GM11168 (cell line): ENCODE measurements around the gene MUC5B.

Experiments
- in situ Hi-C: fragments of 300-500 bp; cut with MboI; formaldehyde crosslinking; loops from one replicate; pipeline ENCODE4 v1.12.0; 2022; ENCODE audit warnings: low sequenced_read_pairs; ENCODE audit not compliant: unreplicated experiment

Gene MUC5B

DNA sequence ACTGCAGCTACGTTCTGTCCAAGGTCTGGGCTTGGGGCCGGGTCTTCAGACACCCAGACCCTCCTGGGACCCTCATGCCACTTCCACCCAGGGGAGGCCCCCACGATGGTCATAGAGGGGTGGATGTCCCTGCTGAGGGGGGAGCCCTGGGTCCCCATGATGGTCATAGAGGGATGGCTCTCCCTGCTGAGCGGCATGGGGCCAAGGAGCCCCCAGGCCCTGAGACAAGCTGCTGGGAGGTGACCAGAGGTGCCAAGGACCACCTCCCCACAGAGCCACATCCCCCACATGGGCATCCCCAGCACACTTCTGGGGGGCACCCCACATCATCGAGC lies 7.2 kb downstream of the MUC5B start:
- in situ Hi-C loops = no loop called here

DNA sequence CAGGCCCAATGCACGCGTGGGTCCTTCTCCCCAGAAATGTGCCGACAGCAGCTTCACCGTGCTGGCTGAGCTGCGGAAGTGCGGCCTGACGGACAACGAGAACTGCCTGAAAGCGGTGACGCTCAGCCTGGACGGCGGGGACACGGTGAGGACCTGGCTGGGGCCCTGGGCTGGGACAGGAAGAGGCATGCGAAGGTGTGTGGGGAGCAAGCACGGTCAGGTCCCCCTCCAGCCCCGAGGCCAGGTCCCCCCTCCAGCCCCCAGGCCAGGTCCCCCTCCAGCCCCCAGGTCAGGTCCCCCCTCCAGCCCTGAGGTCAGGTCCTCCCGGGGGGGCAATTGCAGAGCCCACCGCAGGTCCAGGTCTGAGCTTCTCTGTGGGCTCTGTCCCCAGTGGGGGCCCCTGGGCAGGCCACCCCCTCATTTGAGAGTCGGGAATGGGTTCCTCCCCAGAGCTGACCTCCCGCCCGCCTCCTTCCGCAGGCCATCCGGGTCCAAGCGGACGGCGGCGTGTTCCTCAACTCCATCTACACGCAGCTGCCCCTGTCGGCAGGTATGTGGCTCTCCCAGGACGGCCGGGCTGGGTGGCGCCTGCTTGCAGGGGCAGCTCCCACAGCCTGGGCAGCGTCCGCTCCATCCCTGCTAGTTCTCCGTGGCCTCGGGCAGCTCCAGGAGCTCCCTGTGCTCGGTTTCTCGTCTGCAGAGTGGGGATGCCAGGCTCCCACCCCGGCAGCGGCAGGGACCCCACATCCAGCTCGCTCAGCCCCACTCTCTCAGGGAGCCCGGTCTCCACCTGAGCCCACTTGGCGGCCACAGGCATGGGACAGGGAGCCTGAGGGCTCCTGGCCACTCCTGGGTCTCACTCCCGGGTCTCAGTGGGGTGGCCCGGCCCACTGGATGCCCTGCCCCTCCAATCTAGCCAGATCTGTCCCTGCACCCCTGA lies 7.9 kb downstream of the MUC5B start:
- in situ Hi-C loops = no loop called here

DNA sequence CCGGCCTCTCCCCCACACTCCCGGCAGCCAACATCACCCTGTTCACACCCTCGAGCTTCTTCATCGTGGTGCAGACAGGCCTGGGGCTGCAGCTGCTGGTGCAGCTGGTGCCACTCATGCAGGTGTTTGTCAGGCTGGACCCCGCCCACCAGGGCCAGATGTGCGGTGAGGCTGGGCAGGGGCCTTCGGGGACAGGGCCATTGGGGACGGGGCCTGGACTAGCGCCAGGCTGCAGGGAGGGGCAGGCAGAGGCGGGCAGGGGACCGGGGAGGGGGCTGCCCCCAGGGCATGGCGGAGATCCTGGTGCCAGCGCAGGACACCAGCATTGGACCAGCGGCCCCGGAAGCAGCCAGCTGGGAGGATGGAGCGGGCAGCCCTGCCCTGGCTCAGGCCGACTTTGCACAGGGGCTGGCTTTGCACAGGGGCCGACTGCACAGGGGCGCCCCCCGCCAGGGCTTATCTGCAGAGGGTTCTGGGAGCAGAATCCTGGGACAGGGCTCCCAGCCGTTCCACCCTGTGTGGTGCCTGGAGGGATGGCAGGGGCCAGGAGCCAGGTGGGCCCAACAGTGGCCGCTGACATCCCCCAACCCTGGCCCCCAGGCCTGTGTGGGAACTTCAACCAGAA lies 8.6 kb downstream of the MUC5B start:
- in situ Hi-C loops = no loop called here

DNA sequence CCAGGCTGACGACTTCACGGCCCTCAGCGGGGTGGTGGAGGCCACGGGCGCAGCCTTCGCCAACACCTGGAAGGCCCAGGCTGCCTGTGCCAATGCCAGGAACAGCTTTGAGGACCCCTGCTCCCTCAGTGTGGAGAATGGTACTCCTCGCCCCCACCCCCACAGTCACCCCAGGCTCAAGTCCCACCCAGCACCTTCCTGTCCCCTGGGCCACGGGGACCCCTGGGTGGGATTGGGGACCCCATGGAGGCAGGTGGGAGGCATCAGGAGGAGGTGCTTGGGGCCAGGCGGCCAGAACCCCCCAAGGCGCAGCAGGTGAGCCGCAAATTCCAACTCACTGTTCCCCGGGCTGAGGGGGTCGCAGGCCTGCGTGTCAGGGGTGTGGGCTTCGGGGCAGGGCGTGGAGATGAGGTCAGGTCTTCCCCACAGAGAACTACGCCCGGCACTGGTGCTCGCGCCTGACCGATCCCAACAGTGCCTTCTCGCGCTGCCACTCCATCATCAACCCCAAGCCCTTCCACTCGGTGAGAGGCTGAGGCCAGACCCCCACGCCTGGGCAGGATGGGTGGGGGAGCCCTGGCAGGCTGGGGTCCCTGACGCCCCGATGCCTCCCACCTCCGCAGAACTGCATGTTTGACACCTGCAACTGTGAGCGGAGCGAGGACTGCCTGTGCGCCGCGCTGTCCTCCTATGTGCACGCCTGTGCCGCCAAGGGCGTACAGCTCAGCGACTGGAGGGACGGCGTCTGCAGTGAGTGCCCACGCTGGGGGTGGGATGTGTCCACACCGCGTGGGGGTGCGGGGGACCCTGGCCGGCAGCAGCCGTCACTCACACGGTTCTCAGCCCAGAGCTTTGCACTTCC lies 9.4 kb downstream of the MUC5B start:
- in situ Hi-C loops = no loop called here

DNA sequence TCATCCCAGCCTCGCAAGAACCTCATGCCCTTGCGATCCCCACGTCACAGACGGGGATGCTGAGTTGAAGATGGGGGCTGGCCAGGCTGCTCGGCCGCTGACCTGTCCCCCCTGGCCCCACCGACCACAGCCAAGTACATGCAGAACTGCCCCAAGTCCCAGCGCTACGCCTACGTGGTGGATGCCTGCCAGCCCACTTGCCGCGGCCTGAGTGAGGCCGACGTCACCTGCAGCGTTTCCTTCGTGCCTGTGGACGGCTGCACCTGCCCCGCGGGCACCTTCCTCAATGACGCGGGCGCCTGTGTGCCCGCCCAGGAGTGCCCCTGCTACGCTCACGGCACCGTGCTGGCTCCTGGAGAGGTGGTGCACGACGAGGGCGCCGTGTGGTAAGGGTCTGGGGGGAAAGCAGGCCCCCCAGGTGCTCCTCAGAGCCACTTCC lies 10.0 kb downstream of the MUC5B start:
- in situ Hi-C loops = no loop called here

DNA sequence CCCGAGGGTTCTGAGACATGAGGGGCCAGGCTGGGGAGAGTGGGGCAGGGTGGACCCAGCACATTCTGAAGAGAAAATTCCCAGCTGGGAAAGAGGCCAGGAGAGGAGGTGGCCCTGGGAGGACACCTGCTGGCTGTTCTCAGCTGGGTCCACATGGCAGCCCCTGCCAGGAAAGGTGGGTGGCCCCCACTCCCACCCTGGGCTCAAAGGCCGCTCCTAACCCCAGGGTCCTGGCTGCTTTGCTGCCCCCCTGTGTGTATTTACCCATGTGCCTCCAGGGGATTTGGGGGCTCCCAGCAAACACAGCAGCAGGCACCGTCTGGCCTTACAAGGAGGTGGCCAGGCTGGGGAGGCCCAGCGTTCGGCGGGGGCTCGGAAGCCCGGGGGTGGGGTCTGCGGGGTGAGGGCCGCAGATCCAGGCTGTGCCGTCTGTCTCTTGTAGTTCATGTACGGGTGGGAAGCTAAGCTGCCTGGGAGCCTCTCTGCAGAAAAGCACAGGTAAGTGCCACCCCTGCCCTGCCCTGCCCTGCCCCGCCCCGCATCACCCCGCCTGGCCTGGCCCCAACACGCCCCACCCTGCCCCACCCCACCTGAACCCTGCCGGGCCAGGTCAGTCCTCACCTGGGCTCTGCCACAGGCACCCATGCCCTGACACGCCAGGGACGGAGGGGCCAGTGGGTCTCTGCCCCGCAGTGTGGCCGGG lies 10.6 kb downstream of the MUC5B start:
- in situ Hi-C loops = no loop called here

DNA sequence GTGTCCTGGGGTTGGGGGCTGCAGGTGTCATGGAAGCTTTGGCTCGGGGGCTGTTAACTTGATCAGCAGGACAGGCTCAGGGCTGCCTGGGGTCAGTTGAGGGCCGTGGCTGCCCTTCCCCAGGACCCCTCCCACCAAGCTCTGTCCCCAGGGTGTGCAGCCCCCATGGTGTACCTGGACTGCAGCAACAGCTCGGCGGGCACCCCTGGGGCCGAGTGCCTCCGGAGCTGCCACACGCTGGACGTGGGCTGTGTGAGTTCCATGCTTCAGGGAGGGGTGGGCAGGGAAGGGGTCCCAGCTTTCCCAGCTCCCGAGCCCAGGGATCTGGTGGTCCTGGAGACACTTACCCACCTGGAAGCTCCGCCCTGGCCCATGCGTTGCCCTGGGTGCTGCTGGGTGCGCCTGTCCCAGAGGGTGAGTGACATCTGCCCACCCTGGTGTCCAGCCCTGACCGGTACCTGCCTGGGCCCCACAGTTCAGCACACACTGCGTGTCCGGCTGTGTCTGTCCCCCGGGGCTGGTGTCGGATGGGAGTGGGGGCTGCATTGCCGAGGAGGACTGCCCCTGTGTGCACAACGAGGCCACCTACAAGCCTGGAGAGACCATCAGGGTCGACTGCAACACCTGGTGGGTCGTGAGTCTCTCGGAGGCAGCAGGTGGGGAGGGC lies 11.3 kb downstream of the MUC5B start:
- in situ Hi-C loops = no loop called here

DNA sequence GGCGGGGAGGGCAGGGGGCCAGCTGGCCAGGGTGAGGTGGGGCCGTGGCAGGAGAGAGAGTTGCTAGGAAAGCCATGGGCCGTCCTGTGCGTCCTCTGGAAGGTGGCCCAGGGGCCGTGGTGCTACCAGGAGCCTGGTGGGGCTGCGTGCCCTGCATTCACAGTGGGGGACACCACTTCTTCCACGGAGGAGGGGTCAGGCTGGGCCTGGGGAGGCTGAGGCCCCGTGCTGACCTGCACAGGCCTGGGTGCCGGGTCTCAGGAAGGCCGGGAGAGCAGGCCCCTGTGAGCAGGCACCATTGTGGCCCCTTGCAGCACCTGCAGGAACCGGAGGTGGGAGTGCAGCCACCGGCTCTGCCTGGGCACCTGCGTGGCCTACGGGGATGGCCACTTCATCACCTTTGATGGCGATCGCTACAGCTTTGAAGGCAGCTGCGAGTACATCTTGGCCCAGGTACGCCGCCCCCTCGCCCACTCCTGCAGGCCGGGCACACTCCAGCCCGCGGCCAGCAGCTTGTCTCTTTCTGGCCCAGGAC lies 12.0 kb downstream of the MUC5B start:
- in situ Hi-C loops = no loop called here

DNA sequence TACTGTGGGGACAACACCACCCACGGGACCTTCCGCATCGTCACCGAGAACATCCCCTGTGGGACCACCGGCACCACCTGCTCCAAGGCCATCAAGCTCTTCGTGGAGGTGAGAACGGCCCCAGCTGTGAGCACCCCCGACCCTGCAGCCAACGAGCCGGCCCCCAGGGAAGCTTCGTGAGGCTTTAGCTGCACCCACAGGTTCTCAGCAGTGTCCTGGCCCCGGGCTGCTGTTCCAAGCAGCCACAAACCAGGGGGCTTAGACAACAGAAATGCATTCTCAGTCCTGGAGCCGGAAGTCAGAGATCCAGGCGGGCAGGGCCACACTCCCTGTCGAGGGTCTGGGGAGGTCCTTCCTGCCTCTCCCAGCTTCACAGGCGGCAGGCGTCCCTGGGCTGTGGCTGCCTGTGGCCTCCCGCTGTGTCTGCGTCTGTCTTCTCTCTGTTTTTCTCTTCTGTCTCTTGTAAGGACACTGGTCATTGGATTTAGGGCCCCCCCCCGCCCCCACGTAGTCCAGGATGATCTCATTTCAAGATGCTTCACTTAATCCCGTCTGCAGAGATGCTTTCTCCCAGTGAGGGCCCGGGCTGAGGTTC lies 12.5 kb downstream of the MUC5B start:
- in situ Hi-C loops = no loop called here

DNA sequence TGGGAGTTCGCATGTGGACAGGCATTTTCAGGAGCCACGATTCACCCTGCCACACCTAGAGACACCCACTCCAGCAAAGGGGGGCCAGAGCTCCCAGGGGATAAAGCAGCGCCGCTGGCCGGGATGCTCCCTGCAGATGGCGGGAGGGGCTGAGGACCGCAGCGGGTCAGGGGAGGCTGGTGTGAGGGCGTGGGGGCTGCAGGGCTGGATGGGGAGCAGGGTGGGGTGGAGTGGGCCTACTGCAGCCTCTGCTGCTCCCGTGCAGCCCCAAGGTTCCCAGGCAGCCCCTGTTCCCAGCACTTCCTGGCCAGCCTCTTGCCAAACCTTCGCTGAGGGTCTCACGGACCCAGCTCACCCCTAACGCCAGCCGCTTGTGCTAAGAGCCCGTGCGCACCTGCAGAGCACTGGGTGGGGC lies 13.0 kb downstream of the MUC5B start:
- in situ Hi-C loops = no loop called here

DNA sequence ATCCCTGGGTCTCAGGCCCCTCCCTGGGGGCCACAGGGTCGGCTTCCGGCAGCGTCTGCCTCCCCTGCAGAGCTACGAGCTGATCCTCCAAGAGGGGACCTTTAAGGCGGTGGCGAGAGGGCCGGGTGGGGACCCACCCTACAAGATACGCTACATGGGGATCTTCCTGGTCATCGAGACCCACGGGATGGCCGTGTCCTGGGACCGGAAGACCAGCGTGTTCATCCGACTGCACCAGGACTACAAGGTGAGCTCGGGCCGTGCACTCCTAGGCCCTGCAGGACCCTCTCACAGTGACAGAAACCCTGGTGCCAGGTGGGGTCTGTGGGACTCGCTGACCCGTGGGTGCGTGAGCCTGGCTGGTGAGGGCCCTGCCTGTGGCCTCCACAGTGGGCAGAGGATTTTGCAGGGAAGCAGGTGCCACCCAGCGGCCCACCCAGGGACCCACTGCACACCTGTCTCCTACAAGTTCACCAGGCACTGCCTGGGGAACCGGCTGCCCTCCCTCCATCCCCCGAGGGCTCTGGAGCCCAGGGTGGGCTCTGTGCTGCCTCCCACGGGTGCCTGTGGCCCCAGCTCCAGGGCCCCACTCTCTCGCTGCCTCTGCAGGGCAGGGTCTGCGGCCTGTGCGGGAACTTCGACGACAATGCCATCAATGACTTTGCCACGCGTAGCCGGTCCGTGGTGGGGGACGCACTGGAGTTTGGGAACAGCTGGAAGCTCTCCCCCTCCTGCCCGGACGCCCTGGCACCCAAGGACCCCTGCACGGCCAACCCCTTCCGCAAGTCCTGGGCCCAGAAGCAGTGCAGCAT lies 13.7 kb downstream of the MUC5B start:
- in situ Hi-C loops = no loop called here

DNA sequence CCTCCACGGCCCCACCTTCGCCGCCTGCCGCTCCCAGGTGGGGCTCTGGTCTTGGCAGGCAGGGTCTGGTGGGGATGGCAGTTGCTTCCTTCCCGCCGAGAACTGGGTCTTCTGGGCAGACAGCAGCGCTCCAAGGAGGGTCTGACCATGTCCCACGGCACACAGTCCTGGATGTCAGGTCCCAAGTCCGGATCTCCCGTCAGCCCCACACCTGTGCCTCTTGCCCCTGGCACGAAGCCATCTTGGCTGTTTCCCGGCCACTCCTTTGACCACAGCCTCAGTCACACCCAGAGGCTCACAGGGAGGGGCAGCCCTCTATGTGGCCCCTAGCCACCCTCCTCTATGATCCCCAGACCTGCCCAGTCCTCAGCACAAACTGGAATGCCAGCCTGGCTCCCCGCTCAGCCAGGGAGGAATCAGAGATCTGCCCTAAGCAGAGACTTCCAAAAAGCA lies 14.3 kb downstream of the MUC5B start:
- in situ Hi-C loops = no loop called here

DNA sequence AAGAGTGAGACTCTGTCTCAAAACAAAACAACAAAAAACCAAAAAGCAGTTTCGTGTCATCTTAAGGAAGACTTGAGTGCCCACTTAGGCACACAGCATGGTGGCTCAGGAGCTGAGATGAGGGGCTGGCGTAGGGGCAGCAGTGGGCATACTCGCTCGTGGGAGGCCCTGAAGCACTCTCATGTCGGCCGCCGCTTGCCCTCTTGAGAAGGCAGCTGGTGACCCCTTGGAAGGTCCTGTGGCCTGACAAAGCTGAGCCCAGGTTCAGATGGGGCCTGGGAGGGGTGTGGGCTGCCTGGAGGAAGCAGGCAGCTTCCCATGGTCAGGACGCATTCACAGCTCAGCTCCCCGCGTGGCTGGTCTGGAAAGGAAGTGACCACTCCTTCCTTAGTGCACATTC lies 15.0 kb downstream of the MUC5B start:
- in situ Hi-C loops = no loop called here

DNA sequence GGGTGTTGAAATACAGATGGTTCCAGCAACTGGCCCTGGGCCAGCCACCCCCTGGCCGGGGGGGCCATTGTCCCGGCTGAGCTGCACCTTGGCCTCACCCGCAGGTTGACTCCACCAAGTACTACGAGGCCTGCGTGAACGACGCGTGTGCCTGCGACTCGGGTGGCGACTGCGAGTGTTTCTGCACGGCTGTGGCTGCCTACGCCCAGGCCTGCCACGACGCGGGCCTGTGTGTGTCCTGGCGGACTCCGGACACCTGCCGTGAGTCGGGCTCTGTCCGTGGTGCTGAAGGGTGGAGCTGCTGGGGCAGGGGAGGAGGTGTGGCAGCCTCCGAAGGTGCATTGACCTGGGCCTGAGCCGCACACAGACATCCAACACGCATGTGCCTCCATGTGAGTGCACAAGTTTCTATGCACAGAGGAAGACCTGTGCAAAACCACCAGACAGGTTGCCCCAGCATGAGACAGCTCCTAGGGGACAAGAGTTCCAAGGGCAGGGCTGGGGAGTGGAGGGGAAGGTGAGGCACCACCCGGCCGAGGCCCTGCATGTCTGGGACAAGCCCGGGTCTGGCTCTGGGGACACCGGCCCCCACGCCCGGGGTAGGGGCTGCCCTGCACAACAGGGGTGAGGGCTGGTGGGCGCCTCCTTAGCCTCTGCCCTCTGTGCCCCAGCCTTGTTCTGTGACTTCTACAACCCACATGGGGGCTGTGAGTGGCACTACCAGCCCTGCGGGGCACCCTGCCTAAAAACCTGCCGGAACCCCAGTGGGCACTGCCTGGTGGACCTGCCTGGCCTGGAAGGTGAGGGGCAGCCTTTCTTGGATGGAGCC lies 16.1 kb downstream of the MUC5B start:
- in situ Hi-C loops = no loop called here

DNA sequence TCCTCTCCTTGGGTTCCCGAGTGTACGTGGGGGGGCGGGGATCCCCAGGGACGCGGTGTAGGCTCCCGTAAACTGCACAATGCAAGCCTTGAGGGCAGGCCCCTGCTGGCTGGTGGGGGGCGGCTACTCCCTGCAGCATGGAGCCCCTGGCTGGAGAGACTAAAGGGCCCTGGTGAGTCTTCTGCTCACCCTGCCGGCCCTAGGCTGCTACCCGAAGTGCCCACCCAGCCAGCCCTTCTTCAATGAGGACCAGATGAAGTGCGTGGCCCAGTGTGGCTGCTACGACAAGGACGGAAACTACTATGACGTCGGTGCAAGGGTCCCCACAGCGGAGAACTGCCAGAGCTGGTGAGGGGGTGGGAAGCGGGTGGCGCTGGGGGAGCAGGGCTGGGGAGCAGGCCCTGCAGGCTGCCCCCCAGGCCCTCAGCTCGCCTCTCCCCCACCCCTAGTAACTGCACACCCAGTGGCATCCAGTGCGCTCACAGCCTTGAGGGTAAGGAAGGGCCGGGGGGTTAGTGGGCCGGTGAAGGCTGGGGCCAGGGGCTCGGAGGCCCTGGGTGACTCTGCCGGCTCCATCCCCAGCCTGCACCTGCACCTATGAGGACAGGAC lies 16.8 kb downstream of the MUC5B start:
- in situ Hi-C loops = no loop called here

DNA sequence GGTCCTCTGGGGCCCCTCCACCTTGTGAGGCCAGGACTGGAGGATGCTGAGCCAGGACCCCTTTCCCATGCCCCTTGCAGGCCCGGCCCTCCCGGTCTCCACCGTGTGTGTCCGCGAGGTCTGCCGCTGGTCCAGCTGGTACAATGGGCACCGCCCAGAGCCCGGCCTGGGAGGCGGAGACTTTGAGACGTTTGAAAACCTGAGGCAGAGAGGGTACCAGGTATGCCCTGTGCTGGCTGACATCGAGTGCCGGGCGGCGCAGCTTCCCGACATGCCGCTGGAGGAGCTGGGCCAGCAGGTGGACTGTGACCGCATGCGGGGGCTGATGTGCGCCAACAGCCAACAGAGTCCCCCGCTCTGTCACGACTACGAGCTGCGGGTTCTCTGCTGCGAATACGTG lies 17.9 kb downstream of the MUC5B start:
- in situ Hi-C loops = no loop called here

DNA sequence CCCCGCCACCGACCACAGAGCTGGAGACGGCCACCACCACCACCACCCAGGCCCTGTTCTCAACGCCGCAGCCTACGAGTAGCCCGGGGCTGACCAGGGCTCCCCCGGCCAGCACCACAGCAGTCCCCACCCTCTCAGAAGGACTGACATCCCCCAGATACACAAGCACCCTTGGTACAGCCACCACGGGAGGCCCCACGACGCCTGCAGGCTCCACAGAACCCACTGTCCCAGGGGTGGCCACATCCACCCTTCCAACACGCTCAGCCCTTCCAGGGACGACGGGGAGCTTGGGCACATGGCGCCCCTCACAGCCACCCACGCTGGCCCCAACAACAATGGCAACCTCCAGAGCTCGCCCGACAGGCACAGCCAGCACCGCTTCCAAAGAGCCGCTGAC lies 18.8 kb downstream of the MUC5B start:
- in situ Hi-C loops = no loop called here
